ENCODE data around the gene METTL22. TPM values are rescaled to one million over a fixed set of nuclear protein-coding genes. Genes with fewer than 3 reads are reported as not detected.

The METTL22 gene
- total and polyA plus RNA-seq, 12 donors = 8.4 to 67.1 (median 25.3) TPM

- H3K27me3 ChIP-seq = peaks cover 6% of the 10 kb centered on the region
- H3K4me1 ChIP-seq (replicated peaks in 1 of 2) = no peaks in the 10 kb centered on the region
- DNase-seq = no peak
- no peak overlapping the region for H3K4me3 ChIP-seq
- intact Hi-C loops (cut with DNase I) = no loop called here
- H3K27ac ChIP-seq = no peak overlapping the region
- no peak for TF ChIP-seq POLR2A (IDR thresholded peaks at IDR 0.05)
- TF ChIP-seq, protein P1, sequence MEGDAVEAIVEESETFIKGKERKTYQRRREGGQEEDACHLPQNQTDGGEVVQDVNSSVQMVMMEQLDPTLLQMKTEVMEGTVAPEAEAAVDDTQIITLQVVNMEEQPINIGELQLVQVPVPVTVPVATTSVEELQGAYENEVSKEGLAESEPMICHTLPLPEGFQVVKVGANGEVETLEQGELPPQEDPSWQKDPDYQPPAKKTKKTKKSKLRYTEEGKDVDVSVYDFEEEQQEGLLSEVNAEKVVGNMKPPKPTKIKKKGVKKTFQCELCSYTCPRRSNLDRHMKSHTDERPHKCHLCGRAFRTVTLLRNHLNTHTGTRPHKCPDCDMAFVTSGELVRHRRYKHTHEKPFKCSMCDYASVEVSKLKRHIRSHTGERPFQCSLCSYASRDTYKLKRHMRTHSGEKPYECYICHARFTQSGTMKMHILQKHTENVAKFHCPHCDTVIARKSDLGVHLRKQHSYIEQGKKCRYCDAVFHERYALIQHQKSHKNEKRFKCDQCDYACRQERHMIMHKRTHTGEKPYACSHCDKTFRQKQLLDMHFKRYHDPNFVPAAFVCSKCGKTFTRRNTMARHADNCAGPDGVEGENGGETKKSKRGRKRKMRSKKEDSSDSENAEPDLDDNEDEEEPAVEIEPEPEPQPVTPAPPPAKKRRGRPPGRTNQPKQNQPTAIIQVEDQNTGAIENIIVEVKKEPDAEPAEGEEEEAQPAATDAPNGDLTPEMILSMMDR (IDR thresholded peaks at IDR 0.05) = no peak
- H3K9me3 ChIP-seq (replicated peaks in 1 of 3) = no peaks in the 10 kb centered on the region
- H3K36me3 ChIP-seq (replicated peaks in 1 of 2) = no peaks in the 10 kb centered on the region
Measured at GRCh38 chr16:8605554-8605953, 15.9 kb upstream of the METTL22 start.

DNA sequence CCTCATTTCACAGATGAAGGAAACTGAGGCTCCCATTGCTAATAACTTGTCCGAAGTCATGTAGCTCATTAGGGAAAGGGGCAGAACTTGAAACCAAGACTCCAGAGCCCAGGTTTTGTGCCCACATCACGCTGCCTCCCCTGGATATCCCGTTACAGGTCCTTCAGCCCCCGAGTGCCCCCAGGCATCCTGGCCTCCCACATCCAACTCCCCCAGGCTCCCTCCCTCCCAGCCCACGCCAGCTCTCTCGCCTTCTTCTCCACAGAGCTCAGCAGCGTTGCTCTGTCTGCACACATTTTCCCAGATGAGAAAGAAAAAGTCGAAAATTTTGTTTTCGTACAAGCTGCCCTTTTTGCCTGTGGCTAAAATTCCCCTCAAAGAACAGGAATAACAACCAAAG, 14.3 kb upstream of the METTL22 start:
- TF ChIP-seq, protein P1 (IDR thresholded peaks at IDR 0.05) = no peak
- TF ChIP-seq POLR2A (IDR thresholded peaks at IDR 0.05) = no peak
- intact Hi-C loops (cut with DNase I) = no loop called here
- Histone ChIP-seq H3K4me3 (no peak overlapping the region), H3K9me3 (replicated peaks in 1 of 3) (no peaks in the 10 kb centered on the region), H3K27me3 (peaks cover 6% of the 10 kb centered on the region), H3K4me1 (replicated peaks in 1 of 2) (no peaks in the 10 kb centered on the region), H3K27ac (no peak overlapping the region), H3K36me3 (replicated peaks in 1 of 2) (no peaks in the 10 kb centered on the region)
- no peak for DNase-seq
- WGBS, 4 donors = 57 to 69% (median 68%) methylated on average over 9 of the region's 9 CpGs

- Histone ChIP-seq H3K4me3 (no peak overlapping the region), H3K4me1 (replicated peaks in 1 of 2) (no peaks in the 10 kb centered on the region), H3K9me3 (replicated peaks in 1 of 3) (no peaks in the 10 kb centered on the region), H3K27ac (no peak overlapping the region), H3K36me3 (replicated peaks in 1 of 2) (no peaks in the 10 kb centered on the region), H3K27me3 (peaks cover 6% of the 10 kb centered on the region)
- 77 to 89% (median 80%) methylated on average over 4 of the region's 4 CpGs for WGBS, 4 donors
- no peak for DNase-seq
- intact Hi-C loops (cut with DNase I) = no loop called here
- no peak for TF ChIP-seq POLR2A (IDR thresholded peaks at IDR 0.05)
- TF ChIP-seq, protein P1 (IDR thresholded peaks at IDR 0.05) = no peak
Measured at GRCh38 chr16:8611122-8611521, 10.4 kb upstream of the METTL22 start.

DNA sequence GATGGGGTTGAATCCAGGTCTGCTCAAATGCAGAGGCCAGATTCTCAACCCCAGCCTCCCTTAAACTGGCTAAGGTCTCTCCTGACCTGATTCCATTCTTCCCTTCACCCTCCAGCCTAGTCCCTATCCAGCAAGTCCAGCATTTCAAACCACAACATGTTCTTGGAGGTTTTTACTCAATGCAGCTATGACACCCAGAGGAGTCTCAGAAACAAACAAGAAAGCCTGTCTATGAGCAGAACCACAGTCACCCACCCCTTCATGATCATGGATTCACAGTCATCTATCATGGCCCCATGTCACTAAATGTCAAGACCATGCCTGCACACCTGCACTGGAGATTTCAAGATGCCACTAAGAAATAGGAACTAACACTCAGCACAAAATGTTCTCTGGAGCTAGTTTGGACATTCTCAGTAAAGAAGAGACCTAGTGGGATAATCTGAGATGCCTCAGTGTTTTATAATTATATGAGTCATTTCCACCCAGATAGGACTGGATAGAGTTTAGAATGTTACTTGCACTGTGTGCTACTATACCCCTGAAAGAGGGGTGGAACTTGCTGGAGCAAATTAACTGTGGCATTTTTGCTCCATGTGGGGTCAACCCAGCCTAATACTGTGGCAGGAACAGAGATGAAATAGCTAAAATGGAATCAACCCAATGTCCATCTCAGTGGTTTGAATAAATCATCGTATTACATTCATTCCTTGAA, 9.5 kb upstream of the METTL22 start:
- Histone ChIP-seq H3K27me3 (peaks cover 6% of the 10 kb centered on the region), H3K4me1 (replicated peaks in 1 of 2) (no peaks in the 10 kb centered on the region), H3K4me3 (no peak overlapping the region), H3K27ac (no peak overlapping the region), H3K36me3 (replicated peaks in 1 of 2) (no peaks in the 10 kb centered on the region), H3K9me3 (replicated peaks in 1 of 3) (no peaks in the 10 kb centered on the region)
- TF ChIP-seq, protein P1 (IDR thresholded peaks at IDR 0.05) = no peak
- no peak for TF ChIP-seq POLR2A (IDR thresholded peaks at IDR 0.05)
- DNase-seq = no peak
- intact Hi-C loops (cut with DNase I) = no loop called here
- WGBS, 4 donors = 80 to 95% (median 87%) methylated on average over 1 of the region's 1 CpG

Data from adrenal gland (tissue), 12 donors.